Endodermal cell (in vitro differentiated cells): ENCODE measurements around the gene BCLAF3. TPM values are rescaled to one million over a fixed set of nuclear protein-coding genes. Genes with fewer than 3 reads are reported as not detected.

Experiments used
- DNase-seq: peaks from one replicate; pipeline ENCODE4 v3.0.0-alpha.2; 2017
- H3K27ac ChIP-seq: 2 replicates; pipeline ENCODE4 v1.5.1; 2013; ENCODE audit warnings: mild to moderate bottlenecking, low read depth, low read length, moderate library complexity
- H3K27me3 ChIP-seq: 2 replicates; pipeline ENCODE4 v1.6.1; 2013; ENCODE audit warnings: mild to moderate bottlenecking, low read length, moderate library complexity; ENCODE audit not compliant: insufficient read depth, control insufficient read depth, poor library complexity, severe bottlenecking
- H3K36me3 ChIP-seq: 2 replicates; pipeline ENCODE4 v1.7.0; 2013; ENCODE audit warnings: mild to moderate bottlenecking, low read length, moderate library complexity; ENCODE audit not compliant: control insufficient read depth, insufficient read depth
- H3K4me1 ChIP-seq: one replicate; pipeline ENCODE4 v1.7.0; 2013; ENCODE audit warnings: low read length; ENCODE audit not compliant: control insufficient read depth, insufficient read depth
- H3K4me3 ChIP-seq: 2 replicates; pipeline ENCODE4 v1.5.1; 2013; ENCODE audit warnings: mild to moderate bottlenecking, low read length, moderate library complexity
- H3K9ac ChIP-seq: 2 replicates; pipeline ENCODE4 v1.6.1; 2013; ENCODE audit warnings: mild to moderate bottlenecking, low read length, moderate library complexity; ENCODE audit not compliant: poor library complexity, severe bottlenecking; ENCODE audit errors: extremely low read depth
- H3K9me3 ChIP-seq: 2 replicates; pipeline ENCODE4 v1.6.1; 2013; ENCODE audit warnings: mild to moderate bottlenecking, low read length, moderate library complexity; ENCODE audit not compliant: control insufficient read depth
- H3K27ac Mint-ChIP-seq: 2 replicates; pipeline ENCODE4 v1.8.0; 2020; ENCODE audit warnings: mixed read lengths
- H3K27me3 Mint-ChIP-seq: 2 replicates; pipeline ENCODE4 v1.8.0; 2021; ENCODE audit warnings: mild to moderate bottlenecking, mixed read lengths; ENCODE audit not compliant: insufficient read depth
- H3K36me3 Mint-ChIP-seq: 2 replicates; pipeline ENCODE4 v1.8.0; 2020; ENCODE audit warnings: low read depth, mixed read lengths
- H3K4me1 Mint-ChIP-seq: 2 replicates; pipeline ENCODE4 v1.8.0; 2020; ENCODE audit warnings: mixed read lengths
- H3K4me3 Mint-ChIP-seq: 2 replicates; pipeline ENCODE4 v1.8.0; 2020; ENCODE audit warnings: mild to moderate bottlenecking, moderate library complexity, mixed read lengths
- H3K9me3 Mint-ChIP-seq: 2 replicates; pipeline ENCODE4 v1.8.0; 2020; ENCODE audit warnings: mild to moderate bottlenecking, mixed read lengths
- CTCF ChIP-seq: fragments of 200-600 bp; sonication (generic); conservative IDR thresholded peaks from 2 replicates; pipeline ENCODE4 v1.5.0; 2021; ENCODE audit warnings: antibody characterized with exemption, mild to moderate bottlenecking
- WGBS, 2 experiments: methylation state at CpG; one replicate each; pipeline versions ENCODE4 v1.1.5 to v1.1.7; 2013; ENCODE audit warnings: missing lambda C conversion rate in 2 of 2, mixed read lengths in 1 of 2; ENCODE audit not compliant: insufficient coverage in 1 of 2, insufficient read length in 1 of 2; 5-methylcytosine and 5-hydroxymethylcytosine counted together
- total RNA-seq, 2 donors: library from RNA; stranded (reverse); fragmentation: NEBNext Ultra II Directional in 1 of 2; extraction: Animal tissue kit (Norgen Biotek cat#: 25700) in 1 of 2; gene quantifications; 2 replicates in 1 of 2; 3 replicates in 1 of 2; pipeline ENCODE4 v1.2.1, GENCODE V29; 2021

The BCLAF3 gene
- total RNA-seq, 2 donors from 2014 or later: 8.7 to 9.7 TPM

GRCh38 chrX:19954335-19955096 is 36.3 kb downstream of the BCLAF3 start:
- Mint-ChIP-seq H3K4me3 (no peak overlapping the region), H3K27ac (no peak overlapping the region), H3K36me3 (no peaks in the 10 kb centered on the region), H3K4me1 (peaks cover 3% of the 10 kb centered on the region), H3K27me3 (no peaks in the 10 kb centered on the region), H3K9me3 (peaks cover 27% of the 10 kb centered on the region)
- Histone ChIP-seq H3K9ac (no peak overlapping the region), H3K4me3 (no peak overlapping the region), H3K4me1 (no peaks in the 10 kb centered on the region), H3K27ac (no peak overlapping the region), H3K27me3 (no peaks in the 10 kb centered on the region), H3K36me3 (peaks cover 3% of the 10 kb centered on the region), H3K9me3 (no peaks in the 10 kb centered on the region)
- 100% methylated on average over 2 of the region's 2 CpGs; no CpG with 5 or more reads in 1 of the 2 experiments for WGBS, 2 experiments
- TF ChIP-seq CTCF: no peak
- DNase-seq: no peak

DNA sequence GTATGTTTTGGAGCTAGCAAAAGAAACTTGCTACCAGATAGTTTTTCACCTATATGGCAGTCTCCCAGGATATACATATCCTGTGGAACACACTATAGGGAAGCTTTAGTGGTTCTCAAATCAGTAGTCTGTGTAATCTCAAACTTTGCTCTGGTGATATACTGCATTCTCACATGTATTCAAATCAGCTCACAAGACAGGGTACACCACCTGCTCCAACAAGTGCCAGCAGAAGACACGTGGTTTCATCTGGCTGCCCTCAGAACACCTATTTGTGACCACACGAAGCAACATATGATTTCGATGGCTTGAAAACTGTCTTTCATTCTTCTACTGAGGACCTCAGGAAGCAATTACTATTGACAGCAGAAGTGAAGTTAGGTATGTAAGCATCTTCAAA is 37.7 kb downstream of the BCLAF3 start:
- H3K4me3 ChIP-seq: no peak overlapping the region
- no peak overlapping the region for H3K27ac Mint-ChIP-seq

GRCh38 chrX:19949340-19949739 is 41.5 kb downstream of the BCLAF3 start:
- H3K27me3 ChIP-seq: no peaks in the 10 kb centered on the region
- H3K4me3 Mint-ChIP-seq: no peak overlapping the region
- H3K9me3 Mint-ChIP-seq: peaks cover 46% of the 10 kb centered on the region
- H3K9ac ChIP-seq: no peak overlapping the region
- no peaks in the 10 kb centered on the region for H3K4me1 Mint-ChIP-seq
- no peak for TF ChIP-seq CTCF
- H3K27ac ChIP-seq: no peak overlapping the region
- H3K9me3 ChIP-seq: no peaks in the 10 kb centered on the region
- no peaks in the 10 kb centered on the region for H3K4me1 ChIP-seq
- no peak overlapping the region for H3K4me3 ChIP-seq
- peaks cover 25% of the 10 kb centered on the region for H3K36me3 Mint-ChIP-seq
- no peak for DNase-seq
- H3K27ac Mint-ChIP-seq: no peak overlapping the region
- peaks cover 4% of the 10 kb centered on the region for H3K36me3 ChIP-seq
- 100% methylated on average over 2 of the region's 2 CpGs; no CpG with 5 or more reads in 1 of the 2 experiments for WGBS, 2 experiments
- H3K27me3 Mint-ChIP-seq: no peaks in the 10 kb centered on the region

More for the DNA sequence above, 37.7 kb downstream of the BCLAF3 start:
- no peak for DNase-seq
- H3K9ac ChIP-seq: no peak overlapping the region
- H3K4me1 ChIP-seq: no peaks in the 10 kb centered on the region
- H3K36me3 Mint-ChIP-seq: peaks cover 8% of the 10 kb centered on the region
- H3K36me3 ChIP-seq: peaks cover 3% of the 10 kb centered on the region
- H3K27ac ChIP-seq: no peak overlapping the region
- H3K27me3 Mint-ChIP-seq: no peaks in the 10 kb centered on the region
- no peaks in the 10 kb centered on the region for H3K27me3 ChIP-seq
- no peak for TF ChIP-seq CTCF
- no peaks in the 10 kb centered on the region for H3K9me3 ChIP-seq
- H3K4me3 Mint-ChIP-seq: no peak overlapping the region
- peaks cover 3% of the 10 kb centered on the region for H3K4me1 Mint-ChIP-seq
- 87 to 95% methylated on average over 3 of the region's 3 CpGs for WGBS, 2 experiments
- peaks cover 32% of the 10 kb centered on the region for H3K9me3 Mint-ChIP-seq
